GM19099 (cell line): ENCODE results near the gene PKIG.

Experiments
- POLR2A ChIP-seq: IDR thresholded peaks from 3 replicates; pipeline ENCODE4 v1.6.1; 2011; ENCODE audit warnings: low read depth; ENCODE audit not compliant: insufficient read length; ENCODE audit errors: extremely low read depth

PKIG gene

GRCh38 chr20:44650771-44651433 is 68.5 kb downstream of the PKIG start:
- TF ChIP-seq POLR2A = no peak

- TF ChIP-seq POLR2A = peak; percentile 41
These were observed 69.0 kb downstream of the PKIG start for GRCh38 chr20:44651434-44651683.

- no peak for TF ChIP-seq POLR2A
These were observed 69.5 kb downstream of the PKIG start, which contains the start of gene ADA for GRCh38 chr20:44651684-44652423. Gene ADA, minus strand, starts transcription at chr20:44651699. Its CDS starts 92 bp downstream, at chr20:44651607.

- no peak for TF ChIP-seq POLR2A
These were observed 71.2 kb downstream of the PKIG start for GRCh38 chr20:44653546-44653945.

- TF ChIP-seq POLR2A = no peak
These were observed 74.1 kb downstream of the PKIG start for GRCh38 chr20:44656448-44656847.

- TF ChIP-seq POLR2A = no peak
These were observed 75.5 kb downstream of the PKIG start for GRCh38 chr20:44657875-44658274.

- no peak for TF ChIP-seq POLR2A
These were observed 76.4 kb downstream of the PKIG start for GRCh38 chr20:44658810-44659209.

GRCh38 chr20:44659931-44660330 is 77.6 kb downstream of the PKIG start:
- TF ChIP-seq POLR2A = no peak

GRCh38 chr20:44660581-44660980 is 78.2 kb downstream of the PKIG start:
- no peak for TF ChIP-seq POLR2A

GRCh38 chr20:44662261-44662660 is 79.9 kb downstream of the PKIG start:
- TF ChIP-seq POLR2A = no peak

GRCh38 chr20:44664131-44664530 is 81.8 kb downstream of the PKIG start:
- TF ChIP-seq POLR2A = no peak

- no peak for TF ChIP-seq POLR2A
These were observed 83.7 kb downstream of the PKIG start for GRCh38 chr20:44666066-44666465.
